ENCODE data around the gene HS1BP3.

Gene HS1BP3

GRCh38 chr2:20615466-20616241, 35.2 kb downstream of the HS1BP3 start:
- no peak for DNase-seq

DNA sequence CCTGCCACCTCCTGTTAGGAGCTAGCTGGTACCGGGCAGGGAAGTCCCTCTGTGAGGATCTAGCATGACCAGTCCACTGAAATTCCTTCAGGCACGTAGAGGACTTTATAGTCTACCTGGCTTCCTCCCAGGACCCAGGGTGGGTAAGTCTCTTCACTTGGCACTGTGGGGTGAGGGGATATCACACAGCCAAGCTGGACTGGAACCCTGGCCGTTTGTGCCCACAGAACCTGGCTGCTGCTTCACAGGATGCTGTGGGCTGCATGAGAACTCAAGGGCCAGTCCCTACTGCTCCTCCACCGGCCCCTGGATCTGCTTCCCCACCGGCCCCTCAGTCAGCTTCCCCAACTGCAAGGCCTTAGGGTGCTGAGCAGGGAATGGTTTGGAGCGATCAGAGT, 35.8 kb downstream of the HS1BP3 start:
- DNase-seq: no peak

DNA sequence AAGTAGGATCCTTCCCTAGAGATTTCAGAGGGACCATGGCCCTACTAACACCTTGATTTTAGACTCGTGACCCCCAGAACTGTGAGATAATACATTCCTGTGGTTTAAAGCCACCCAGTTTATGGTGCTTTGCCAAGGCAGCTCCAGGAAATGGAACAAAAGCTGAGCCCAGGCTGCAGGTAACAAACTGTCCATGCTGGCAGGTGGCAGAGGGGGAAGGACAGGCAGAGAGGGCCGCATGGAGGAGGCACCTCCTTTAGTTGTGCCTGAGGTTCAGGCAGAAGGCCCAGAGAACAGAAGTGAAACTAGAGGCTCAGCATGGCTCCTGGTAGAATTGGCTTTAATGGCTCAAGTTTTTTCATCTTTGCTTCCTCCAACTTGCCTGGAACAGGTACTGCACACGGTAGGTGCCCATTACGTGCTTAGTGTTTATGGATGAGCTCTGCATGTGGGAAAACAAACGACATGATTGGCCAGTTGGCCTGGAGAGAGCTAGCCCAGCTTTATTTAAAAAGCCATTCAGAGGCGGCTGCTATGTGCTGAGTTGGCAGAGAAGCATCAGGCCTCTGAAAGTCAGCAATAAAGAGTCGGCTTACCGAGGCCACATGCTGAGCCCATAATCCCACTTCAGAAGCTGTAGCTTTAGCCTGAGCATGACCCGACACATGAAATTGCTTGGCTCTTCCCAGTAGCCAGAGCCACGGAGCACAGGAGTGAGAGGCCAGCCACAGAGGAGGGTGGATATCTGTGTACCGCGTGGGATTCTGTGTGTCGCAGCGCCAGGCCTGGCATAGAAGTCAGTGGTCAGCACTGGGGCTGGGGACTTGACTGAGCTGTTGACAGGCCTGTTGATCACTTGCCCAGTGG, 36.5 kb downstream of the HS1BP3 start:
- DNase-seq: peak; percentile 32

GRCh38 chr2:20612925-20613916, 37.7 kb downstream of the HS1BP3 start:
- DNase-seq: no peak

- DNase-seq: no peak
Observed at GRCh38 chr2:20611844-20612356, 39.0 kb downstream of the HS1BP3 start.

GRCh38 chr2:20611077-20611843, 39.6 kb downstream of the HS1BP3 start:
- no peak for DNase-seq

GRCh38 chr2:20609995-20610357, 40.9 kb downstream of the HS1BP3 start:
- no peak for DNase-seq

DNA sequence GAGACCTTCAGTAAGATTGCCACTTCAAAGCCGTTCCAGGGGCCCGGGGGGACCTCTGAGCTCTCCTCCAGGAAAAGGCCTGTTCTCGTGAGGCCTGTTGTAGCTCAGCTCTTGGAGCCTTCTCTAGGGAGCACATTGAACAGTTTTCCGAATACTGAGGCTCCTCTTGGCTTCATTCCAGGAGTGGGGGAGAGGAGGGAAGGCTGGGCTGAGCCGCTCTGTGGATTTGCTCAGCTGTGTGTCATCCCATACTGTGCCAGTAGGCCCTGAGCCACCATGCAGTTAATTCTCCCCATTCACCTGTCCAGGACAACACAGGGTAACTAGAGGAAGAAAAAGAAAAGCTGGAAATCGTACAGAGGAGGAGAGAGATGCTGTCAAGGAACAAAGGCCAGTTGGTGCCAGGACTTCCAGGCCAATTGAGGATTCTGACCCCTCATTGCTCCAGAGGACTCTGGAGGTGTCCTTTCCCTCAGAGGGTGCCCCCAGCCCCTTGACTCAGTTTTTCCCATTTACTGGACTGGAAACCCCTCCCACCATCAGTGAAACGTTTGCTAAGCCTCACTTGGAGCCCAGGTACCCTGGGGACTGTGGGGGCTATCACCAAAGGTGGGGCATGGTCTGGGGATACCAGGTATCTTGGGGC, 41.4 kb downstream of the HS1BP3 start:
- no peak for DNase-seq

- DNase-seq: no peak
Observed at GRCh38 chr2:20608666-20609348, 42.1 kb downstream of the HS1BP3 start.

DNA sequence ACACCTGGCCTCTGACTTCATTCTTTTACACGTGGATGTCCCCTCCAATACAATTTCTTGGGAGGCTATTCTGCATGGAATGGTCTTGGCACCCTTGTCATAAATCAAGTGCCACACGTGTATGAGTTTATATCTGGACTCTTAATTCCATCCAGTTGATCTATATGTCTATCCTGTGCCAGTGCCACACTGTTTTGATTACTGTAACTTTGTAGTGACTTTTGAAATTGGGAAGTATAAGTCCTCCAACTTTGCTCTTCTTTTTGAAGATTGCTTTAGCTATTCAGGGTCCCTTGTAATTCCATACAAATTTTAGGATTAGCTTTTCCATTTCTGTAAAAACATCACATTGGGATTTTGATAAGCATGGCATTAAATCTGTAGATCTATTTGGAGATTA, 43.5 kb downstream of the HS1BP3 start:
- no peak for DNase-seq

GRCh38 chr2:20606198-20606597, 44.7 kb downstream of the HS1BP3 start:
- DNase-seq: no peak

- DNase-seq: no peak
Observed at GRCh38 chr2:20604951-20605381, 45.9 kb downstream of the HS1BP3 start.

GRCh38 chr2:20604401-20604911, 46.4 kb downstream of the HS1BP3 start:
- DNase-seq: no peak

- DNase-seq: no peak
Observed at GRCh38 chr2:20603791-20604190, 47.1 kb downstream of the HS1BP3 start.

- no peak for DNase-seq
Observed at GRCh38 chr2:20602803-20603202, 48.1 kb downstream of the HS1BP3 start.

- no peak for DNase-seq
Observed at GRCh38 chr2:20600756-20601325, 50.1 kb downstream of the HS1BP3 start.

- DNase-seq: no peak
Observed at GRCh38 chr2:20599861-20600461, 50.9 kb downstream of the HS1BP3 start.

DNA sequence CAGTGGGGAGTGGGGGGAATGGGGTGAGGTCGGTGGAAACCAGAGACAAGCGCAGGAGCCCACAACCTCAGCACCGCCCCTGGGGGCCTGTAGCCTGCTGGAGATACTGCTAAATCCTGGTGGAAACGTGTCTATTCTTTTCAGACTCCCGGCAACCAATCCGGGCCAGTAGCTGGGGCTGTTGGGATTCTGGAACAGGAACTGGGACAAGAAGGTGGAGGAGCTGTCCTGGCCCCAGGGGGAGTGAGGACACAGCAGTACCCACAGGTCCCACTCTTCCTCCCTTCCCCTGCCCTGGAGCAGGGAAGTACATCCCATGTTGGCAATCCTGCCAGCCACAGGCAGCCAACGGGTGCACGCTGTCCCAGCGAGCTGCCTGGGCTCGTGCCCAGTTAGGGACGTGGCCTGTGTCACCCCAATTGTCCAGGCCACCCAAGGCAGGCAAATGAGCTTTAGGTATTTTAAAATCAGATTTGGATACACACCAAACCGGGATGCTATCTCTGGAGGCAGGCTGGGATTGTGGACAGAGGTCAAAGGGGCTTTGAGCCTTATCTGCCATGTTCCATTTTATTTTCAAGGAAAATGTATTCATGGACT, 51.8 kb downstream of the HS1BP3 start:
- DNase-seq: no peak

GRCh38 chr2:20597860-20598183, 53.1 kb downstream of the HS1BP3 start:
- DNase-seq: no peak

Measured in NCI-H2227 treated with DMSO at 0.1 percent for 48 hours (cell line).